ENCODE measurements around the gene MORN4.

- TF ChIP-seq POLR2A (IDR thresholded peaks at IDR 0.05), result no peak
- TF ChIP-seq CTCF (IDR thresholded peaks at IDR 0.05), result no peak
Measured at GRCh38 chr10:97573672-97574071, 59.6 kb downstream of the MORN4 start.
